HG02678 (cell line): ENCODE data around the gene OSBPL8.

Source experiments
- ATAC-seq: cut with Tn5 transposase; IDR thresholded peaks from one replicate; pipeline ENCODE4 v1.9.1; 2021; ENCODE audit warnings: mild to moderate bottlenecking, moderate library complexity; ENCODE audit not compliant: unreplicated experiment

Gene OSBPL8

DNA sequence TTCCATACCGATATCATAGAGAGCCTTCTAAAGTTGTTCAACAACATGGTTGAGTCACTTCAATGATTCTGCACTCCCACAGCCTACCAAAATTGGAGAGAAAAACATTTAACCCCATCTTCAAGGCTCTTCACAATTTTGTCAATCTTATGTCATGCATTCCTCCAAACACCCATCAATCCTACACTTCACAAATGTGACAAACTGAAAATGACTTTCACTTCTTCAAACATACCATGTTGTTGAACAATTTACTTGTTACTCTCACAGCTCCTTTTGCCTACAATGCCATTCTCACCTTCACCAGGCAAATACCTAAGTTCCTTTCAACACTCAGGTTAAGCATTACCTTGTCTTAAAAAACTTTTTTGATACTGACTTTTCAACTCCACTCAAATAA, 88.0 kb downstream of the OSBPL8 start:
- ATAC-seq, result no peak

GRCh38 chr12:76470028-76470939, 89.3 kb downstream of the OSBPL8 start:
- peak; percentile 73 for ATAC-seq

GRCh38 chr12:76464631-76465166, 94.9 kb downstream of the OSBPL8 start:
- no peak for ATAC-seq

DNA sequence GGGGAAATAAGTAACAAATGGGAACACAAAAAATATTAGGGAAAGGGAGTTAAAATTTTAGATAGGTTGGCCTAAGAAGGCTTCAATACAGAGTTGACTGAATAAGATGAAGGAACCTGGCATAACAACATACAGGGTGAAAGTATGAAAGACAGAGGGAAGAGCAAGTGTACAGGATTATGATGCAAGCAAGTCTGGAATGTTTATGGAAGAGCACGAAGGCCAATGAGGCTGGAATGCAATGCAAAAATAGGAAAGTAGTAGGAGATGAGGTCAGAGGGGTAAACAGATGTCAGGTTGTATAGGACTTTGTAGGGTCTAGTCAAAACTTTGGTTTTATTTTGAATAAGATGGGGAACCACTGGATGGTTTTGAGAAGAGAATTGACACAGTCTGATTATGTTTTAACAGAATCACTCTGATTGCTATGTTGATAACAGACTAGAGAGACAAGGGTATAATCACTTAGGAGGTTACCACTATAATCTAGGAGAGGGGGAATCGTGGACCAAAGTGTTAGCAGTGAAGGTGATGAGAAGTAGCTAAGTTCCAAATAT, 96.8 kb downstream of the OSBPL8 start:
- ATAC-seq, result peak; percentile 78

DNA sequence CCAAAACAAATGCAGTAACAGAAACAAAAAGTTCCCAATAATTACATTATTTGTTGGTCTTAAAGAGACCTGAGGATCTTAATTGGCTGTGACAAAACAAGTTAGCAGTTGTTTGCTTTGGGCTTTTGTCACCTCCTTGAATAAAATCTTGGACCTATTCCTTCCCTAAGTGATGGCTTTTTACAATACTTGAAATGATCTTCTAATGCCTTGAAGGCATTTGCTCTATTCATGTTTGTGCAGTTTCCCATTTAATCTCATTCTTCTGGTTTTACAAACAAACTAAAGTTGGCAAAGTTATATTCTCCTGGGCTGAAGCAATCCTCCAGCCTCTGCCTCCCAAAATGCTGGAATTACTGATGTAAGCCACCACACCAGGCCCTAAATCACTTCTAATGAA, 98.8 kb downstream of the OSBPL8 start:
- no peak for ATAC-seq

GRCh38 chr12:76457818-76458217, 101.8 kb downstream of the OSBPL8 start:
- ATAC-seq, result no peak

GRCh38 chr12:76457010-76457409, 102.6 kb downstream of the OSBPL8 start:
- ATAC-seq, result no peak

GRCh38 chr12:76455582-76456345, 103.8 kb downstream of the OSBPL8 start:
- peak; percentile 98 for ATAC-seq

DNA sequence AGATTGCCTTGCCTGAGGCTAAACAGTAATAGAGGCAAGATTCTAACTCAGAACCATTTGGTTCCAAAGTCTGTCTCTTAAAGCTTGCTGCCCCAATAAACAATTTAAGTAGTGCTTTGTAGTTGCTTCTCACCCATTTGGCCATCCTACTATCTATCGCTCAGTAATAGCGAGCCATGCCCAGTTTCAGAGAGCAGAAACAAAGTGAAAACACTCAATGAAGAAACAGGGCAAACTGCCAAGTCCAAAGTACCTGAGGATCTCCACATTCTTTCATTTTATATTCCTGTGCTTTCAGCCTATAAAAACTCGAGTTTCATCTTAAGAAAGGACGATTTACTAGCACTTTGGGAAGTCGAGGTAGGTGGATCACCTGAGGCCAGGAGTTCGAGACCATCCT, 108.0 kb downstream of the OSBPL8 start:
- no peak for ATAC-seq

GRCh38 chr12:76450690-76451089, 108.9 kb downstream of the OSBPL8 start:
- no peak for ATAC-seq

- no peak for ATAC-seq
Observed at GRCh38 chr12:76449993-76450392, 109.6 kb downstream of the OSBPL8 start.

DNA sequence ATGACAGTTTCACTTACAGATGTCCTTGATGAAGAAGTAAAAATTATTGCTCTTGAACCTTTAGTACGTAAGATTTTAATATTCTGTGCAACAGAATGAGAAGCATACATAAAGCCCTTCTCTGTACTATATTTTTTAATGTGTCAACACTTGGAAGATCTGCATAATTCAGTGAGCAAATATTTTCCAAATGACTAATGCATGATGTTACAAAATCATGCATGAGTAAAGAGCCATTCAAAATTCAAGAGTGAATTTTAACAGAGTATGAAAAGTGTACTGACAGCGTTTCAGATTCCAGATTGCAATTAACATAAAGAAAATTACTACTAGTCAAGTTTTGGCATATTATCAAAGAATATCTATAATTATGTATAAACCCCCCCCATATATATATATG, 110.0 kb downstream of the OSBPL8 start:
- ATAC-seq, result no peak

DNA sequence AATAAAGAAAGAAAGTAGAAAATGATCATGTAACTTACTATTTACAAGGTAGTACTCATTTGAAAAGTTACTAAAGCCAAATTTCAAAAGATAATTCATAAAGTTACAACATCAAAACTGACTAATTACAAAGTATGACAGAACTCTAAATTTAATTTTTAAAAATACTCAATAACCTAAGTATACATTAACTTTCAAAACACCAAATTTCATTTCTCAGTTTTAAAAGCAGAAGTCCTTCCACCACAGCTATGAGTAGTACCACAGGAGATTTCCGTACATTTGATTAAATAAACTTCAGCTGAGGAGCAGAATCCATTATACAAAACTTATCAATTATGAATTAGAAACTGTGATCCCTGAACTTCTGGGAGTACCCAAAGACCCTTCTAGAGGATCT, 110.6 kb downstream of the OSBPL8 start:
- peak; percentile 42 for ATAC-seq

DNA sequence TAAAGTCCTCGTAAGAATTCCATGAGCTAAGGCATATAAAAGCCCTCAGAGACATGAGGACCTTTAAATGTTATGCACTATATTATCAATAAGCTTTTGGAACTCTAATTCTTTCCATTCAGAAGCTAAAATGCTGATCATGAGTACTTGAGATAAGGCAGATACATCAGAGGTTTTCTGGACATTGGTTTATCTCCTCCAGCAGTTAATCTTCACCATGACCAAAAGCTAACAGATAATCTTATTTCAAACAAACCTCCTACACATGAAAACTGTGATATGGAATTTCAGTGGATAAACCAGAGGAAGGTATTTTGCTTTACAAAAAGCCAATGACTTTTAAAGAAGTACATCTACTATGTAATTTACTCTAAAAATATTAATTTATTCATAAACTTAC, 113.5 kb downstream of the OSBPL8 start:
- no peak for ATAC-seq

DNA sequence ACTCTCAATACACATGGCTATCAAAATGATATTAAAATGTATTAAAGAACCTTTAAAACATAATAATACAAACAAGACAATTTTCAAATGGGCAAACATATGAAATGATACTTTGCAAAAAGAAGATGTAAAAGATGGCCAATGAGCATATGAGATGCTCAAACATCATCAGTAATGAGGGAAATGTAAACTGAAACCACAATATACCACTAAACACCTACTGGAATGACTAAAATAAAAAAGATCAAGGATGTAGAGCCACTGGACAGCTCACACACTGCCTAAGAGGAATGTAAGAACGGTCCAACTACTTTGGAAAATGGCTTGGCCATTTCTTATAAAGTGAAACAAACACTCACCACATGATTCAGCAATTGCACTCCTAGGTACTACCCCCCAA, 114.1 kb downstream of the OSBPL8 start:
- ATAC-seq, result no peak

DNA sequence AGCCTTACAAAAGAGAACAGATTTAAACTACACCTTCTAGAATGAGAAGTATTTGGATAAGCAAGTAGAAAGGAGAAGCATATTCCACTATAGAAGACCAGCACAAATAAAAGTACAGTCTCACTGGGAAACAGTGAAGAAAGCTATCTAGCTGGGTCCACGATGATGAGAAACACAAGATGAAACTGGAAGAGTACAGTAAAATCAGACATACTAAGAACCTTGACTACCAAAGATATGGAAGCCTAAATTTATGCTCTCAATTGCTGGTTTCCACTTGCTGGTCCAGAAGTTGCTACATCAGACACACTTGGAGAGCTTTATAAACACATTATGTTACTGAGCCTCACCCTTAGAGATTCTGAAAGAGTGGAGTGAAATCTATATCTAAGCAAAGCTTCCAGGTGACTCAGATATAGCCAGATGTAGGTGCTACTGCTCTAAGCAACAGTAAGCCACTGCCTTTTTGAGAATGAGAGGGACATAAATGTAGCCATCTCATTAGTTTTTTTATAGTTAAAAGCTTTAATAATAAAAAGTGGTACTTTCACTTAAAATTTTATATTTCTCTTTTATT, 115.1 kb downstream of the OSBPL8 start:
- ATAC-seq, result no peak

- ATAC-seq, result no peak
Observed at GRCh38 chr12:76441016-76441415, 118.6 kb downstream of the OSBPL8 start.

- ATAC-seq, result no peak
Observed at GRCh38 chr12:76432733-76433132, 126.8 kb downstream of the OSBPL8 start.

DNA sequence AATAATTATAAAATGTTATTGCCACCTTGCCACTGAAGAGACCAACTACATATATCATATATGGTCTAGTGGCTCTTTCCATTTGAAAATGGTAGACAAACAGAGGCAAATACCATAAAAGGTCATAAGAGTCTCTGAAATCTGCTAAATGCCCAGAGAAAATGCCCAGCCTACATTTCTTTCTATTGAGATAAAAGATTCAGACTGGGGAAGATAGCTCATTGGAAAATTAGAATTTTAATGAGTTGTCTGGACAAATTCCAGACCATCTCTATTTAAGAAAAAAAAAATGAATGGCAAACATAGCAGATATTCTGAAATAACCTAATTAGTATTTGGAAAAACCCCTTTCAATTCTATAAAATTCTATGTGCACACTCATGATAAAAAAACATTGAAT, 131.5 kb downstream of the OSBPL8 start:
- ATAC-seq, result no peak

DNA sequence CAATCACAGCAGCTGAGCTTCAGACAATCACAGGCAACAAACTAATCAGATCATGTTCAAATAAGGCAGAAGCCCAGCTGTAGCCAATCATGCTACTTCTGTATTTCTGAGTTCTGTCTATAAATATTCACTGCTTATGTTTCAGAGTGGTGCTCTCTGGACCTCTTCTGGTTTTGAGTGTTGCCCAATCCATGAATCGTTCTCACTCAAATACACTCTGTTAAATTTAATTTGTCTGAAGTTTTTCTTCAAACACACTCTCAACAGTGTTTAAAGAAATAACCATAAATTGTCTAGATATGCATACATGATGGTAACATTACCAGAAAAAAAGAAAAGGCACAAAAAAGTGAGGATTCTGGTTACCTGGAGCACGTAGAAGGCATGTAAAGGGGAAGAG, 133.4 kb downstream of the OSBPL8 start:
- ATAC-seq, result no peak

GRCh38 chr12:76424941-76425340, 134.6 kb downstream of the OSBPL8 start:
- ATAC-seq, result no peak
